ENCODE data around the gene ZNF638. TPM values are rescaled to one million over a fixed set of nuclear protein-coding genes. Genes with fewer than 3 reads are reported as not detected.

ZNF638 gene
- polyA plus RNA-seq: 100 to 1,000 TPM in 1 of 2 donors, 10 to 100 TPM in 1; 42.4 to 102 TPM

DNA sequence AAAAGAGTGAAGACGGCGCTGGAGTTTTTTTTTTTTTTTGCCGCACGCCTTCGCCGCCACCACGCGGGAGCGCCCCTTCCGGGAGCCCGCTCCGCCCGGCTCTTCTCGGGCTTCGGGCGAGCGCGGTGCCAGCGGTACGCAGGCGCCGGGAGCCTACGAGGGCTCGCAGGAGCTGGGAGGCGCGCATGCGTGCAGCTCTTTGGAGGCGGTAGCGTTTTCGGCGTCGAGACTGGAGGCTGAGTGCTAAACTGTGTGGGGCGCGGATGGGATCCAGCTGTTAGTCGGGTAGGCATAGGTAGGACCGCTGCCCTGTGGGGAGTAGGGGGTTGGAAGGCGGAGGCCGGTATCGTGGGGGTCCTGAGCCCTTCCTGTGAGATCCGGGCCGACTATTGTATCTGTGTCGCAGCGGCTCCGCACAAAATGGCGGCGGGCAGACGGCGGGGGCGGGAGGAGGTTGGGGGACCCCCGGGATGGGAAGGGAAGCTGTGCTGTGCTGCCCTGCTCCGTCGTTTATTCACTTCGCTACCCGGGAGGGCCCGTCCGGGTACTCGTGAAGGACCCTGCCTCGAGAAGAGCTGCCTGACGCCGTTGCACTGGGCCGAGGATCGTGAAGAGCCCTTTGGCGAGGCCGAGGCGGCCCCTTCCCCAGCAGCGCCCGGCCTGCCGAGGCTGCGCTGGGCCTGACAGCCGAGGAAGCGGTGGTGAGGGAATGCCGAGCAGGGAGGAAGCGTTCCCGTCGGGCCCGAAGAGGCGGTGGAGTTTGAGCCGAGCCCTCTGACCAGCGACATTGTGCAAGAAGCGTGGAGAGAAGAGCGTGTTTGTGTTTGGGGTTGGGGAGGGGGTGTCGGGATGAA is at the start of gene ZNF638:
Gene ZNF638 (plus strand): TSS at position 202 of the 854 bp plus-strand sequence. CDS start 17,173 bp downstream, outside the sequence.
- no peaks in the 10 kb centered on the region for H3K4me1 ChIP-seq (ENCODE audit: control insufficient read depth in 2 of 2, insufficient read depth in 2 of 2, low read length in 1 of 2)
- H3K27ac ChIP-seq (ENCODE audit: low read depth in 2 of 2, low read length in 1 of 2): peak within 1 kb of the TSS; percentile 96 to 97
- no peaks in the 10 kb centered on the region for H3K9me3 ChIP-seq (ENCODE audit: control insufficient read depth in 2 of 2, insufficient read depth in 1 of 2, low read depth in 1 of 2, low read length in 1 of 2)
- no peaks in the 10 kb centered on the region for H3K36me3 ChIP-seq (ENCODE audit: control insufficient read depth in 2 of 2, insufficient read depth in 2 of 2, low read length in 1 of 2)
- no peaks in the 10 kb centered on the region for H3K27me3 ChIP-seq (ENCODE audit: control insufficient read depth in 1 of 2, insufficient read depth in 2 of 2, low read length in 2 of 2)
- peak within 1 kb of the TSS; percentile 98 to 100 for H3K4me3 ChIP-seq (ENCODE audit: low read depth in 1 of 2, low read length in 2 of 2)
- 0% methylated on average over 81 to 82 of the region's 82 CpGs for WGBS, 2 donors

- Histone ChIP-seq H3K27me3 (ENCODE audit: control insufficient read depth in 1 of 2, insufficient read depth in 2 of 2, low read length in 2 of 2) (no peaks in the 10 kb centered on the region), H3K4me1 (ENCODE audit: control insufficient read depth in 2 of 2, insufficient read depth in 2 of 2, low read length in 1 of 2) (peaks cover 0 to 5% of the 10 kb centered on the region in 2 donors), H3K36me3 (ENCODE audit: control insufficient read depth in 2 of 2, insufficient read depth in 2 of 2, low read length in 1 of 2) (no peaks in the 10 kb centered on the region), H3K27ac (ENCODE audit: low read depth in 2 of 2, low read length in 1 of 2) (no peak overlapping the region), H3K9me3 (ENCODE audit: control insufficient read depth in 2 of 2, insufficient read depth in 1 of 2, low read depth in 1 of 2, low read length in 1 of 2) (no peaks in the 10 kb centered on the region), H3K4me3 (ENCODE audit: low read depth in 1 of 2, low read length in 2 of 2) (no peak overlapping the region)
- 85 to 90% methylated on average over 4 of the region's 4 CpGs for WGBS, 2 donors
Measured at GRCh38 chr2:71281950-71282349, 49.6 kb upstream of the ZNF638 start.

- no peak overlapping the region for H3K27ac ChIP-seq (ENCODE audit: low read depth in 2 of 2, low read length in 1 of 2)
Measured at GRCh38 chr2:71282493-71282892, 49.1 kb upstream of the ZNF638 start.

DNA sequence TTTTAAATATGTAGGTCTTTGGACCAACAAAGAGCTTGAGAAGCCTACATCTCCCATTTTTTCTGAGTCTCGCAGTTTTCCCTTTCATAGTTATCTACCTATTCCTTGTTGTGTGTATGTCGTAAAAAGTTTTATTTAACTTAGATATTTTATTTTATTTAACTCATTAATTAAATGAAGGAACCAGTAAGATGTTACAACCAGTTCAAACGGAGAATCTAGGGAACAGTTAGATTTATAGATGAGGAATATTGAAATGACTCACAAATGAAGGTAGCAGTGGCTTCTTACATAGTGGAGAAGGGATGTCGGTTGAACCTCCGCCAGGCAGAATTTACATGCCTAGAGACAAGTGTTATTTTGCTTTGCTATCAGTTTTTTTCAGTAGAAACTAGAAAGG is 48.5 kb upstream of the ZNF638 start:
- WGBS, 2 donors: 88 to 92% methylated on average over 5 of the region's 5 CpGs
- no peaks in the 10 kb centered on the region for H3K36me3 ChIP-seq (ENCODE audit: control insufficient read depth in 2 of 2, insufficient read depth in 2 of 2, low read length in 1 of 2)
- H3K4me3 ChIP-seq (ENCODE audit: low read depth in 1 of 2, low read length in 2 of 2): no peak overlapping the region
- no peaks in the 10 kb centered on the region for H3K9me3 ChIP-seq (ENCODE audit: control insufficient read depth in 2 of 2, insufficient read depth in 1 of 2, low read depth in 1 of 2, low read length in 1 of 2)
- H3K27ac ChIP-seq (ENCODE audit: low read depth in 2 of 2, low read length in 1 of 2): no peak overlapping the region
- no peaks in the 10 kb centered on the region for H3K4me1 ChIP-seq (ENCODE audit: control insufficient read depth in 2 of 2, insufficient read depth in 2 of 2, low read length in 1 of 2)
- H3K27me3 ChIP-seq (ENCODE audit: control insufficient read depth in 1 of 2, insufficient read depth in 2 of 2, low read length in 2 of 2): no peaks in the 10 kb centered on the region

More at GRCh38 chr2:71282493-71282892, 49.1 kb upstream of the ZNF638 start:
- Histone ChIP-seq H3K27me3 (ENCODE audit: control insufficient read depth in 1 of 2, insufficient read depth in 2 of 2, low read length in 2 of 2) (no peaks in the 10 kb centered on the region), H3K36me3 (ENCODE audit: control insufficient read depth in 2 of 2, insufficient read depth in 2 of 2, low read length in 1 of 2) (no peaks in the 10 kb centered on the region), H3K4me1 (ENCODE audit: control insufficient read depth in 2 of 2, insufficient read depth in 2 of 2, low read length in 1 of 2) (peaks cover 0 to 4% of the 10 kb centered on the region in 2 donors), H3K4me3 (ENCODE audit: low read depth in 1 of 2, low read length in 2 of 2) (no peak overlapping the region), H3K9me3 (ENCODE audit: control insufficient read depth in 2 of 2, insufficient read depth in 1 of 2, low read depth in 1 of 2, low read length in 1 of 2) (no peaks in the 10 kb centered on the region)

DNA sequence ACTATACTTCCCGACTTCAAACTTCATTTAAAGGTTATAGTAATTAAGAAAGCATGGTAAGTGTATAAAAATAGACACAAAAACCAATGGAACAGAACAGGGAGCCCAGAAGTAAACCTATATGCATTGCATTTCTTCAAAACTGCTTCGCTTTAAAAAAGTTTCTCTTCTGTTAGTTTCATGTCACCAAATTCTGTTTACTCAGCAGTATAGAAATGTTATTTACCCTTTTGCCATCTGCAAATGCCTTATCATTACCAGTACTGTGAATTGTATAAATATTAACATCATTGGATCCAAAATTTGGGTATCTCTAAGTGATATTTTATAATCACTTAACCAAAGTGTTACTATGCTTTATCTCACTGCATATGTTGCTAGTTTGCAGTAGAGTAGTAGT is 45.9 kb upstream of the ZNF638 start:
- no peak overlapping the region for H3K27ac ChIP-seq (ENCODE audit: low read depth in 2 of 2, low read length in 1 of 2)
- no peaks in the 10 kb centered on the region for H3K4me1 ChIP-seq (ENCODE audit: control insufficient read depth in 2 of 2, insufficient read depth in 2 of 2, low read length in 1 of 2)
- no peaks in the 10 kb centered on the region for H3K27me3 ChIP-seq (ENCODE audit: control insufficient read depth in 1 of 2, insufficient read depth in 2 of 2, low read length in 2 of 2)
- 86 to 89% methylated on average over 2 of the region's 2 CpGs for WGBS, 2 donors
- H3K4me3 ChIP-seq (ENCODE audit: low read depth in 1 of 2, low read length in 2 of 2): no peak overlapping the region
- no peaks in the 10 kb centered on the region for H3K9me3 ChIP-seq (ENCODE audit: control insufficient read depth in 2 of 2, insufficient read depth in 1 of 2, low read depth in 1 of 2, low read length in 1 of 2)
- H3K36me3 ChIP-seq (ENCODE audit: control insufficient read depth in 2 of 2, insufficient read depth in 2 of 2, low read length in 1 of 2): no peaks in the 10 kb centered on the region

DNA sequence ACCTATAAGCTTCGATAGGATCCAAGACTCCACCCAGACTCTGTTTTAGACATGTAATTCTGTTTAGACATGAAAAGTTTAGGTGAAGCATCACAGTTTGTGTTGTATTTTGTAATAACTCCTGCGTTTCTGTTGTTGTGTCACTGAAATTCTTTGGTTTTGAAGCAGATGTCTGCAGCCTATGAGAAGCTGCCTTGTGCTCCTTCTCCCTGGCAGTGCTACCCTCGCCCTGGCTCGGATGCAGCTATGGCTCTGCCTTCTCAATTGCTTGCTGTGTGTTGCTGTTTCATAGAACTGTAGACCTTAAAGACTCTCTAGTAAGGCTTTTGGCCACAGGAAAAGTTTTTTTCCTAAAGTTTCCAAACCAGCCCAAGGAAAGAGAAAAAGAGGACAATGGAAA is 40.2 kb upstream of the ZNF638 start:
- no peaks in the 10 kb centered on the region for H3K9me3 ChIP-seq (ENCODE audit: control insufficient read depth in 2 of 2, insufficient read depth in 1 of 2, low read depth in 1 of 2, low read length in 1 of 2)
- 45 to 53% methylated on average over 4 of the region's 4 CpGs for WGBS, 2 donors
- H3K4me1 ChIP-seq (ENCODE audit: control insufficient read depth in 2 of 2, insufficient read depth in 2 of 2, low read length in 1 of 2): no peaks in the 10 kb centered on the region
- no peaks in the 10 kb centered on the region for H3K27me3 ChIP-seq (ENCODE audit: control insufficient read depth in 1 of 2, insufficient read depth in 2 of 2, low read length in 2 of 2)
- no peaks in the 10 kb centered on the region for H3K36me3 ChIP-seq (ENCODE audit: control insufficient read depth in 2 of 2, insufficient read depth in 2 of 2, low read length in 1 of 2)
- H3K27ac ChIP-seq (ENCODE audit: low read depth in 2 of 2, low read length in 1 of 2): no peak overlapping the region
- no peak overlapping the region for H3K4me3 ChIP-seq (ENCODE audit: low read depth in 1 of 2, low read length in 2 of 2)

DNA sequence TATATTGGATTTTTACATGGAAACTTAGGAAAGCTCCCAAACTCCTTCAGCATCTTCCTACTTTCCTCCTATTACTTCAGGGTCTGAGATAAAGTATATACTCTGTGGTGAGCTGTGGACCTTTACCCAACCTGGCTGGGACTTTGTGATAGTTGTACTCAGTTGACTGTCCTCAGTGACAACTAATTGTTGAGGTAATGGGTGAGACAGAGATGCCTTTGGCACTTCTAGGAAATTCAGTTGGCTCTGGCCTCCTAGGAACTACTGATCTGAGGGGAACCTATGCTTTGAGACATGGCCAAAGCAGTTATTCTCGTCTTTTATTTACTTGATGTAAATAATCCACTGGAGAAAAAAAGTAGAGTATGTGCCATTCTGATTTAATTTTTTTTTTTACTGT is 39.4 kb upstream of the ZNF638 start:
- Histone ChIP-seq H3K27me3 (ENCODE audit: control insufficient read depth in 1 of 2, insufficient read depth in 2 of 2, low read length in 2 of 2) (no peaks in the 10 kb centered on the region), H3K4me3 (ENCODE audit: low read depth in 1 of 2, low read length in 2 of 2) (no peak overlapping the region), H3K9me3 (ENCODE audit: control insufficient read depth in 2 of 2, insufficient read depth in 1 of 2, low read depth in 1 of 2, low read length in 1 of 2) (no peaks in the 10 kb centered on the region), H3K27ac (ENCODE audit: low read depth in 2 of 2, low read length in 1 of 2) (no peak overlapping the region), H3K4me1 (ENCODE audit: control insufficient read depth in 2 of 2, insufficient read depth in 2 of 2, low read length in 1 of 2) (no peaks in the 10 kb centered on the region), H3K36me3 (ENCODE audit: control insufficient read depth in 2 of 2, insufficient read depth in 2 of 2, low read length in 1 of 2) (no peaks in the 10 kb centered on the region)
- WGBS, 2 donors: 60% methylated on average over 1 of the region's 1 CpG

DNA sequence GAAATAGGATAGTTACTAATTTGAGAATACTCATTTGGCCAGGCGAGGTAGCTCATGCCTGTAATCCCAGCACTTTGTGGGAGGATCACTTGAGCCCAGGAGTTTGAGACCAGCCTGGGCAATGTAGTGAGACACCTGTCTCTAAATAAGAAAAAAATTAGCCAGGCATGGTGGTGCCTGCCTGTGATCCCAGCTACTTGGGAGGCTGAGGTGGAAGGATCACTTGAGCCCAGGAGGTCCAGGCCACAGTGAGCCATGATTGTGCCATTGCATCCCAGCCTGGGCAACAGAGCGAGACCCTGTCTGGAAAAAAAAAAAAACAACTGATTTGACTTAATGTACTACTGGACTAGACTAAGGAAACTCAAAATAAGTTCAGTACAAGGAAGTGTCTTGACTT is 32.7 kb upstream of the ZNF638 start:
- Histone ChIP-seq H3K4me1 (ENCODE audit: control insufficient read depth in 2 of 2, insufficient read depth in 2 of 2, low read length in 1 of 2) (no peaks in the 10 kb centered on the region), H3K27ac (ENCODE audit: low read depth in 2 of 2, low read length in 1 of 2) (no peak overlapping the region), H3K9me3 (ENCODE audit: control insufficient read depth in 2 of 2, insufficient read depth in 1 of 2, low read depth in 1 of 2, low read length in 1 of 2) (no peaks in the 10 kb centered on the region), H3K36me3 (ENCODE audit: control insufficient read depth in 2 of 2, insufficient read depth in 2 of 2, low read length in 1 of 2) (no peaks in the 10 kb centered on the region), H3K4me3 (ENCODE audit: low read depth in 1 of 2, low read length in 2 of 2) (no peak overlapping the region), H3K27me3 (ENCODE audit: control insufficient read depth in 1 of 2, insufficient read depth in 2 of 2, low read length in 2 of 2) (no peaks in the 10 kb centered on the region)
- WGBS, 2 donors: 70 to 76% methylated on average over 2 of the region's 2 CpGs

- no peaks in the 10 kb centered on the region for H3K27me3 ChIP-seq (ENCODE audit: control insufficient read depth in 1 of 2, insufficient read depth in 2 of 2, low read length in 2 of 2)
- H3K4me1 ChIP-seq (ENCODE audit: control insufficient read depth in 2 of 2, insufficient read depth in 2 of 2, low read length in 1 of 2): no peaks in the 10 kb centered on the region
- H3K9me3 ChIP-seq (ENCODE audit: control insufficient read depth in 2 of 2, insufficient read depth in 1 of 2, low read depth in 1 of 2, low read length in 1 of 2): no peaks in the 10 kb centered on the region
- WGBS, 2 donors: 59 to 63% methylated on average over 2 of the region's 2 CpGs
- no peak overlapping the region for H3K27ac ChIP-seq (ENCODE audit: low read depth in 2 of 2, low read length in 1 of 2)
- no peaks in the 10 kb centered on the region for H3K36me3 ChIP-seq (ENCODE audit: control insufficient read depth in 2 of 2, insufficient read depth in 2 of 2, low read length in 1 of 2)
- no peak overlapping the region for H3K4me3 ChIP-seq (ENCODE audit: low read depth in 1 of 2, low read length in 2 of 2)
Measured at GRCh38 chr2:71299507-71299906, 32.1 kb upstream of the ZNF638 start.

DNA sequence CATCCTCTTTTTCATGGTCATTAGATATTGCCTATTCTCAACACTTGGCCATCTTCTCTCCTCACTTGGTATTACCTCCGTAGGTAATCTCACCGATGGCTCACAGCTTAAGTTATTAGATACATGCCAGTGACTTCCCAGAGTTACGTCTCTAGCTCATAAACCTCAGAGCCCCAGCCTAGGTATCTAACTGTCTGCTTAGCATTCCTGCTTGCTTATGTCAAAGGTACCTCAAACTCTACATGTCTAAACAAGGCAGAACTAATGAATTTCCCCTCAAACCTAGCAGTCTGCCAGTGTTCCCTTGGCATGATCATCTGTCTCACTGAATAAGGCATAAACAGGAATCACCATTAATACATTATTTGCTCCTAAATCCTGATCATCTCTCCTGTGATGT is 27.7 kb upstream of the ZNF638 start:
- WGBS, 2 donors: 39 to 75% methylated on average over 3 of the region's 3 CpGs
- no peaks in the 10 kb centered on the region for H3K9me3 ChIP-seq (ENCODE audit: control insufficient read depth in 2 of 2, insufficient read depth in 1 of 2, low read depth in 1 of 2, low read length in 1 of 2)
- H3K4me1 ChIP-seq (ENCODE audit: control insufficient read depth in 2 of 2, insufficient read depth in 2 of 2, low read length in 1 of 2): no peaks in the 10 kb centered on the region
- H3K27me3 ChIP-seq (ENCODE audit: control insufficient read depth in 1 of 2, insufficient read depth in 2 of 2, low read length in 2 of 2): no peaks in the 10 kb centered on the region
- no peak overlapping the region for H3K4me3 ChIP-seq (ENCODE audit: low read depth in 1 of 2, low read length in 2 of 2)
- no peak overlapping the region for H3K27ac ChIP-seq (ENCODE audit: low read depth in 2 of 2, low read length in 1 of 2)
- H3K36me3 ChIP-seq (ENCODE audit: control insufficient read depth in 2 of 2, insufficient read depth in 2 of 2, low read length in 1 of 2): no peaks in the 10 kb centered on the region

Data from esophagus (tissue), 2 donors.